Tibial artery (tissue), 4 donors: ENCODE measurements around the gene AGPAT2.

Source experiments
- DNase-seq, 2 donors: peaks; one replicate each; pipeline ENCODE4 v3.0.0-alpha.2; 2019
- H3K27ac ChIP-seq, 2 donors: fragments of 200-600 bp; sonication (generic) in 1 of 2; 1 replicate in 1 of 2; 2 replicates in 1 of 2; pipeline ENCODE4 v1.5.1; 2018 to 2019; ENCODE audit warnings: mild to moderate bottlenecking in 1 of 2
- H3K27me3 ChIP-seq, 2 donors: fragments of 200-600 bp; sonication (generic) in 1 of 2; one replicate each; pipeline versions ENCODE4 v1.5.1 to v1.6.0; 2016 to 2019
- H3K36me3 ChIP-seq, 3 donors: fragments of 200-600 bp; sonication (generic) in 2 of 3; one replicate each; pipeline ENCODE4 v1.5.1; 2016 to 2019; ENCODE audit warnings: mild to moderate bottlenecking in 2 of 3
- H3K4me1 ChIP-seq, 4 donors: fragments of 200-600 bp; sonication (generic) in 2 of 4; 1 replicate in 3 of 4; 2 replicates in 1 of 4; pipeline ENCODE4 v1.5.1; 2016 to 2019
- H3K4me3 ChIP-seq, 2 donors: fragments of 200-600 bp; sonication (generic) in 1 of 2; 1 replicate in 1 of 2; 2 replicates in 1 of 2; pipeline ENCODE4 v1.5.1; 2018 to 2019; ENCODE audit warnings: mild to moderate bottlenecking in 2 of 2
- H3K9me3 ChIP-seq, 3 donors: fragments of 200-600 bp; sonication (generic) in 1 of 3; one replicate each; pipeline ENCODE4 v1.5.1; 2016 to 2019
- CTCF ChIP-seq, 2 experiments: fragments of 200-600 bp in 1 of 2; fragments of 450-650 bp in 1 of 2; IDR thresholded peaks; one replicate each; pipeline ENCODE4 v1.5.1; 2017 to 2019; ENCODE audit warnings: antibody characterized with exemption in 2 of 2, mild to moderate bottlenecking in 1 of 2, moderate library complexity in 1 of 2
- intact Hi-C: fragments of 100-400 bp; cut with DNase I; formaldehyde crosslinking; loops from one replicate; pipeline ENCODE4 v1.15.0; 2023; ENCODE audit warnings: low total_unique reads

Gene AGPAT2

GRCh38 chr9:136729926-136730325 is 42.7 kb upstream of the AGPAT2 start:
- Histone ChIP-seq H3K4me1 (peaks cover 0 to 39% (median 27%) of the 10 kb centered on the region in 4 donors), H3K36me3 (peaks cover 9 to 19% (median 18%) of the 10 kb centered on the region in 3 donors), H3K27me3 (no peaks in the 10 kb centered on the region), H3K4me3 (no peak overlapping the region), H3K27ac (no peak overlapping the region), H3K9me3 (no peaks in the 10 kb centered on the region)
- intact Hi-C loops = no loop called here
- DNase-seq = no peak
- no peak for TF ChIP-seq CTCF (IDR thresholded peaks at IDR 0.05)

GRCh38 chr9:136729144-136729543 is 41.9 kb upstream of the AGPAT2 start:
- intact Hi-C loops = no loop called here
- Histone ChIP-seq H3K9me3 (no peaks in the 10 kb centered on the region), H3K4me3 (peak overlapping the region; percentile 78 to 79), H3K4me1 (peaks cover 0 to 39% (median 27%) of the 10 kb centered on the region in 4 donors), H3K27ac (peak overlapping the region in 1 of 2 donors; percentile 65), H3K36me3 (peaks cover 17 to 27% (median 26%) of the 10 kb centered on the region in 3 donors), H3K27me3 (no peaks in the 10 kb centered on the region)
- TF ChIP-seq CTCF (IDR thresholded peaks at IDR 0.05) = no peak
- DNase-seq = peak in 1 of 2 donors; percentile 62

GRCh38 chr9:136728548-136729123 is 41.4 kb upstream of the AGPAT2 start:
- Histone ChIP-seq H3K36me3 (peaks cover 22 to 32% (median 31%) of the 10 kb centered on the region in 3 donors), H3K27ac (peak overlapping the region; percentile 61 to 65), H3K4me3 (peak overlapping the region; percentile 78 to 79), H3K4me1 (peaks cover 0 to 39% (median 27%) of the 10 kb centered on the region in 4 donors), H3K9me3 (no peaks in the 10 kb centered on the region), H3K27me3 (no peaks in the 10 kb centered on the region)
- DNase-seq = peak in 1 of 2 donors; percentile 67
- intact Hi-C loops = no loop called here
- no peak for TF ChIP-seq CTCF (IDR thresholded peaks at IDR 0.05)

GRCh38 chr9:136728080-136728547 is 40.9 kb upstream of the AGPAT2 start:
- intact Hi-C loops = no loop called here
- peak; percentile 85 to 92 for DNase-seq
- H3K27me3 ChIP-seq = no peaks in the 10 kb centered on the region
- H3K9me3 ChIP-seq = no peaks in the 10 kb centered on the region
- TF ChIP-seq CTCF (IDR thresholded peaks at IDR 0.05) = peak; percentile 82 to 94
- peak overlapping the region; percentile 78 to 79 for H3K4me3 ChIP-seq
- peak overlapping the region; percentile 61 to 70 for H3K27ac ChIP-seq
- H3K36me3 ChIP-seq = peaks cover 27 to 38% (median 37%) of the 10 kb centered on the region in 3 donors
- H3K4me1 ChIP-seq = peaks cover 0 to 39% (median 27%) of the 10 kb centered on the region in 4 donors

GRCh38 chr9:136726631-136727191 is 39.5 kb upstream of the AGPAT2 start:
- no peak for TF ChIP-seq CTCF (IDR thresholded peaks at IDR 0.05)
- Histone ChIP-seq H3K4me3 (peak overlapping the region; percentile 78 to 79), H3K27me3 (no peaks in the 10 kb centered on the region), H3K4me1 (peaks cover 0 to 39% (median 27%) of the 10 kb centered on the region in 4 donors), H3K36me3 (peaks cover 35 to 52% (median 51%) of the 10 kb centered on the region in 3 donors), H3K27ac (no peak overlapping the region), H3K9me3 (no peaks in the 10 kb centered on the region)
- intact Hi-C loops = no loop called here
- DNase-seq = no peak
